Colonic mucosa (tissue), 4 donors: ENCODE measurements around the gene CUBN. TPM values are rescaled to one million over a fixed set of nuclear protein-coding genes. Genes with fewer than 3 reads are reported as not detected.
A peak's percentile ranks its signal among the peaks of the same experiment; 100 is the strongest.
"Not testable (repeated sequence)": the region's sequence is repeated elsewhere in the genome, so short reads cannot be mapped to it uniquely, and the experiment has no call there.

ENCODE experiments used
- DNase-seq: peaks from one replicate; pipeline ENCODE4 v3.0.0-alpha.2; 2020
- H3K27ac ChIP-seq: fragments of 200-600 bp; one replicate; pipeline ENCODE4 v1.8.0; 2021
- H3K27me3 ChIP-seq: fragments of 200-600 bp; one replicate; pipeline ENCODE4 v1.8.0; 2021
- H3K36me3 ChIP-seq: fragments of 200-600 bp; one replicate; pipeline ENCODE4 v1.8.0; 2021
- H3K4me1 ChIP-seq: fragments of 200-600 bp; one replicate; pipeline ENCODE4 v1.8.0; 2021; ENCODE audit warnings: mild to moderate bottlenecking
- H3K4me3 ChIP-seq: fragments of 200-600 bp; one replicate; pipeline ENCODE4 v1.8.0; 2021
- H3K9ac ChIP-seq, 2 donors: one replicate each; pipeline ENCODE4 v1.7.0; 2013; ENCODE audit warnings: control low read depth in 2 of 2, low read depth in 2 of 2, low read length in 2 of 2
- H3K9me3 ChIP-seq: fragments of 200-600 bp; one replicate; pipeline ENCODE4 v1.8.0; 2021
- CTCF ChIP-seq: fragments of 200-600 bp; IDR thresholded peaks from one replicate; pipeline ENCODE4 v1.8.0; 2022; ENCODE audit warnings: antibody characterized with exemption, mild to moderate bottlenecking
- intact Hi-C: fragments of 100-400 bp; cut with DNase I; formaldehyde crosslinking; loops from one replicate; pipeline ENCODE4 v1.14.1; 2022
- total RNA-seq, 2 donors: library from RNA; stranded (reverse); fragmentation: NEBNext Ultra II Directional in 1 of 2; extraction: Animal tissue kit (Norgen Biotek cat#: 25700) in 1 of 2; gene quantifications; one replicate each; pipeline ENCODE4 v1.2.1, GENCODE V29; 2021
- donor health status: healthy.
- donor health status: DM: no; HTN: no; CAD: no.
- donor health status: DM: no; HTN: no; CAD: no.

CUBN gene
- total RNA-seq, 2 donors from 2014 or later: 0.25 to 0.42 TPM

- intact Hi-C loops: loop anchor here (5.0 kb wide), 1 partner anchor 597 kb away; no protein-coding TSS in a partner anchor
- DNase-seq: no peak
- no peaks in the 10 kb centered on the region for H3K36me3 ChIP-seq
- no peak overlapping the region for H3K9ac ChIP-seq
- H3K27ac ChIP-seq: no peak overlapping the region
- no peaks in the 10 kb centered on the region for H3K27me3 ChIP-seq
- H3K4me3 ChIP-seq: no peak overlapping the region
- no peak for TF ChIP-seq CTCF
- peaks cover 6% of the 10 kb centered on the region for H3K4me1 ChIP-seq
- no peaks in the 10 kb centered on the region for H3K9me3 ChIP-seq
Measured at GRCh38 chr10:16835228-16835627, 294.4 kb downstream of the CUBN start.

GRCh38 chr10:16832351-16833080 lies 297.1 kb downstream of the CUBN start:
- Histone ChIP-seq H3K27me3 (no peaks in the 10 kb centered on the region), H3K27ac (peak overlapping the region; percentile 75), H3K4me3 (no peak overlapping the region), H3K4me1 (peaks cover 6% of the 10 kb centered on the region), H3K9me3 (no peaks in the 10 kb centered on the region), H3K9ac (peak overlapping the region in 1 of 2 donors; percentile 36), H3K36me3 (no peaks in the 10 kb centered on the region)
- peak; percentile 72 for DNase-seq
- TF ChIP-seq CTCF: no peak
- intact Hi-C loops: no loop called here

- H3K9me3 ChIP-seq: no peaks in the 10 kb centered on the region
- no peak for DNase-seq
- no peak overlapping the region for H3K4me3 ChIP-seq
- H3K36me3 ChIP-seq: no peaks in the 10 kb centered on the region
- TF ChIP-seq CTCF: no peak
- H3K27me3 ChIP-seq: no peaks in the 10 kb centered on the region
- intact Hi-C loops: loop anchor here (5.0 kb wide), 1 partner anchor 424 kb away; no protein-coding TSS in a partner anchor
- H3K4me1 ChIP-seq: peaks cover 6% of the 10 kb centered on the region
- no peak overlapping the region for H3K9ac ChIP-seq
- no peak overlapping the region for H3K27ac ChIP-seq
Measured at GRCh38 chr10:16828701-16829175, 300.9 kb downstream of the CUBN start.

GRCh38 chr10:16828114-16828568 lies 301.5 kb downstream of the CUBN start:
- H3K27ac ChIP-seq: no peak overlapping the region

GRCh38 chr10:16827474-16827873 lies 302.1 kb downstream of the CUBN start:
- H3K9me3 ChIP-seq, H3K9ac ChIP-seq, H3K27ac ChIP-seq, DNase-seq, H3K4me1 ChIP-seq, H3K4me3 ChIP-seq, H3K36me3 ChIP-seq, H3K27me3 ChIP-seq: not testable (repeated sequence)
- intact Hi-C loops: loop anchor here (5.0 kb wide), 1 partner anchor 425 kb away; no protein-coding TSS in a partner anchor

More at GRCh38 chr10:16828114-16828568, 301.5 kb downstream of the CUBN start:
- H3K4me1 ChIP-seq: peaks cover 6% of the 10 kb centered on the region
- TF ChIP-seq CTCF: peak; percentile 40
- no peaks in the 10 kb centered on the region for H3K36me3 ChIP-seq
- H3K27me3 ChIP-seq: no peaks in the 10 kb centered on the region
- H3K9ac ChIP-seq: no peak overlapping the region
- H3K4me3 ChIP-seq: no peak overlapping the region
- peak; percentile 72 for DNase-seq
- no peaks in the 10 kb centered on the region for H3K9me3 ChIP-seq
- intact Hi-C loops: loop anchor here (5.0 kb wide), 1 partner anchor 424 kb away; no protein-coding TSS in a partner anchor
